Panc1 (cell line): ENCODE measurements around the gene SIRT5. TPM values are rescaled to one million over a fixed set of nuclear protein-coding genes. Genes with fewer than 3 reads are reported as not detected.
A peak's percentile ranks its signal among the peaks of the same experiment; 100 is the strongest.

Source experiments
- ATAC-seq: fragments of 200-7000 bp; cut with Tn5 transposase; 2 replicates; pipeline ENCODE4 v1.9.1; 2020; ENCODE audit warnings: mild to moderate bottlenecking, moderate library complexity
- BruUV-seq: library from RNA; stranded (reverse); fragments of 400-500 nt; replicated peaks from 2 replicates; lab custom pipeline; 2021; lab: Mats Ljungman, UMichigan
- CTCF ChIA-PET: fragments of 300-600 bp; sonication (Branson Sonifier 250); formaldehyde crosslinking; loops from one replicate; lab custom pipeline; 2022; ENCODE audit warnings: antibody characterized with exemption; lab: Charles Lee
- POLR2A ChIA-PET: fragments of 300-600 bp; sonication (Branson Sonifier 250); formaldehyde crosslinking; loops from one replicate; lab custom pipeline; 2022; ENCODE audit warnings: antibody characterized with exemption; lab: Charles Lee
- DNase-seq: peaks from one replicate; pipeline ENCODE4 v3.0.0-alpha.2; 2010; ENCODE audit warnings: low read depth, low spot score
- H3K27ac ChIP-seq: 2 replicates; pipeline ENCODE4 v1.5.1; 2011; ENCODE audit warnings: mild to moderate bottlenecking, low read length, inconsistent platforms
- H3K27me3 ChIP-seq: fragments of 200-500 bp; sonication (Bioruptor generic); 2 replicates; pipeline ENCODE4 v1.6.0; 2014; ENCODE audit warnings: low read length, inconsistent platforms; ENCODE audit not compliant: control insufficient read depth, insufficient read depth
- H3K36me3 ChIP-seq: fragments of 200-500 bp; sonication (Bioruptor generic); 2 replicates; pipeline ENCODE4 v1.5.1; 2014; ENCODE audit warnings: inconsistent platforms, mild to moderate bottlenecking, low read length, moderate library complexity; ENCODE audit not compliant: control insufficient read depth, insufficient read depth
- H3K4me1 ChIP-seq: 2 replicates; pipeline ENCODE4 v1.5.1; 2011; ENCODE audit warnings: inconsistent platforms, mild to moderate bottlenecking, low read length, moderate library complexity; ENCODE audit not compliant: control insufficient read depth, insufficient read depth
- H3K4me3 ChIP-seq, 2 experiments: 2 replicates each; pipeline ENCODE4 v1.5.1; 2011 to 2012; ENCODE audit warnings: low read depth in 2 of 2, low read length in 2 of 2, mild to moderate bottlenecking in 2 of 2, inconsistent platforms in 1 of 2, moderate library complexity in 1 of 2
- H3K9me3 ChIP-seq: fragments of 200-500 bp; sonication (Bioruptor generic); 2 replicates; pipeline ENCODE4 v1.5.1; 2014; ENCODE audit warnings: low read depth, mild to moderate bottlenecking, inconsistent platforms, low read length, moderate library complexity; ENCODE audit not compliant: control insufficient read depth, insufficient read depth
- CTCF ChIP-seq: fragments of 450-650 bp; IDR thresholded peaks from 2 replicates; pipeline ENCODE4 v1.5.1; 2017; ENCODE audit warnings: mild to moderate bottlenecking
- POLR2AphosphoS5 ChIP-seq: IDR thresholded peaks from 2 replicates; pipeline ENCODE4 v1.6.1; 2012; ENCODE audit warnings: mild to moderate bottlenecking, low read depth, low read length, moderate library complexity
- REST ChIP-seq, 2 experiments: IDR thresholded peaks; 2 replicates each; pipeline ENCODE4 v1.6.1; 2011 to 2012; ENCODE audit warnings: low read depth in 2 of 2, control low read depth in 1 of 2, low read length in 1 of 2, mild to moderate bottlenecking in 1 of 2, moderate library complexity in 1 of 2; ENCODE audit not compliant: insufficient read depth in 1 of 2
- SIN3A ChIP-seq: IDR thresholded peaks from 2 replicates; pipeline ENCODE4 v1.6.1; 2012; ENCODE audit warnings: low read depth, mild to moderate bottlenecking, low read length, moderate library complexity, borderline replicate concordance; ENCODE audit not compliant: insufficient read depth
- TCF7L2 ChIP-seq: IDR thresholded peaks from 2 replicates; pipeline ENCODE4 v1.6.1; 2011; ENCODE audit warnings: mild to moderate bottlenecking, low read depth, low read length, inconsistent platforms
- in situ Hi-C: cut with HindIII; loops from 2 replicates; pipeline ENCODE4 v1.10.0; 2016; ENCODE audit warnings: low sequenced_read_pairs, low pct_unique_long_range_greater_than_20kb
- intact Hi-C: fragments of 100-400 bp; cut with micrococcal nuclease; formaldehyde crosslinking; loops from one replicate; pipeline ENCODE4 v1.10.0; 2022; ENCODE audit not compliant: unreplicated experiment
- total RNA-seq: library from RNA; stranded (reverse); gene quantifications from one replicate; pipeline ENCODE4 v1.2.1, GENCODE V29; 2021; ENCODE audit not compliant: unreplicated experiment

Gene SIRT5
- total RNA-seq, 1 experiment from 2014 or later: 11.0 TPM

GRCh38 chr6:13614926-13615791 is 40.8 kb downstream of the SIRT5 start, which contains the start of gene NOL7:
Gene NOL7 (plus strand): TSS chr6:13615335. CDS start chr6:13615359, 24 bp downstream.
- ATAC-seq (peak; percentile 94), DNase-seq (peak; percentile 86)
- H3K36me3 ChIP-seq: peaks cover 13% of the 10 kb centered on the region
- ChIA-PET POLR2A (interaction anchor here (0.6 to 0.9 kb wide), 3 partner anchors 31 to 106 kb away, joined by 3 to 9 read pairs (median 3); no protein-coding TSS in a partner anchor), CTCF (interaction anchor here (0.5 kb wide), 1 partner anchor 1669 kb away, joined by 4 read pairs; no protein-coding TSS in a partner anchor)
- H3K27me3 ChIP-seq: no peaks in the 10 kb centered on the region
- in situ Hi-C loops: no loop called here
- intact Hi-C loops: no loop called here
- TF ChIP-seq SIN3A: peak; percentile 32; the same call in 1 of the 2 replicates
- TF ChIP-seq REST (IDR thresholded peaks at IDR 0.05; ENCODE audit: insufficient read depth in 1 of 2, low read depth in 2 of 2, low read length in 1 of 2): peak in 1 of 2 experiments; percentile 58; a peak in 1 of 4 replicates
- TF ChIP-seq POLR2AphosphoS5: peak; percentile 86
- TF ChIP-seq CTCF: peak; percentile 94
- TF ChIP-seq TCF7L2: no peak; the same call in 1 of the 2 replicates
- no peaks in the 10 kb centered on the region for H3K9me3 ChIP-seq
- peak within 1 kb of the TSS; percentile 84 for H3K27ac ChIP-seq
- H3K4me3 ChIP-seq: peak within 1 kb of the TSS; percentile 72 to 100
- peaks cover 17% of the 10 kb centered on the region for H3K4me1 ChIP-seq
- no TSS peak for BruUV-seq

- no TSS peak for BruUV-seq
Observed at GRCh38 chr6:13615792-13616120, 41.4 kb downstream of the SIRT5 start.

More at GRCh38 chr6:13615792-13616120, 41.4 kb downstream of the SIRT5 start:
- DNase-seq (no peak), ATAC-seq (peak; percentile 67)
- no peaks in the 10 kb centered on the region for H3K9me3 ChIP-seq
- POLR2A ChIA-PET: no interaction called here
- CTCF ChIA-PET: interaction anchor here (0.5 to 0.7 kb wide), 2 partner anchors 267 to 1668 kb away, joined by 3 to 4 read pairs; no protein-coding TSS in a partner anchor
- TF ChIP-seq CTCF (no peak), TCF7L2 (no peak), REST (IDR thresholded peaks at IDR 0.05; ENCODE audit: insufficient read depth in 1 of 2, low read depth in 2 of 2, low read length in 1 of 2) (no peak), POLR2AphosphoS5 (no peak), SIN3A (no peak)
- intact Hi-C loops: no loop called here
- peaks cover 19% of the 10 kb centered on the region for H3K36me3 ChIP-seq
- no peaks in the 10 kb centered on the region for H3K27me3 ChIP-seq
- peak overlapping the region; percentile 72 to 100 for H3K4me3 ChIP-seq
- in situ Hi-C loops: no loop called here
- H3K27ac ChIP-seq: peak overlapping the region; percentile 84
- peaks cover 17% of the 10 kb centered on the region for H3K4me1 ChIP-seq
